Activated CD4-positive, alpha-beta T cell treated with anti-CD3 and anti-CD28 coated beads for 48 hours (primary cell): ENCODE data around the gene GGNBP2.
"Not testable (repeated sequence)": the region's sequence is repeated elsewhere in the genome, so short reads cannot be mapped to it uniquely, and the experiment has no call there.

Experiments used
- DNase-seq: peaks from one replicate; pipeline ENCODE4 v3.0.0-alpha.2; 2020

GGNBP2 gene

DNA sequence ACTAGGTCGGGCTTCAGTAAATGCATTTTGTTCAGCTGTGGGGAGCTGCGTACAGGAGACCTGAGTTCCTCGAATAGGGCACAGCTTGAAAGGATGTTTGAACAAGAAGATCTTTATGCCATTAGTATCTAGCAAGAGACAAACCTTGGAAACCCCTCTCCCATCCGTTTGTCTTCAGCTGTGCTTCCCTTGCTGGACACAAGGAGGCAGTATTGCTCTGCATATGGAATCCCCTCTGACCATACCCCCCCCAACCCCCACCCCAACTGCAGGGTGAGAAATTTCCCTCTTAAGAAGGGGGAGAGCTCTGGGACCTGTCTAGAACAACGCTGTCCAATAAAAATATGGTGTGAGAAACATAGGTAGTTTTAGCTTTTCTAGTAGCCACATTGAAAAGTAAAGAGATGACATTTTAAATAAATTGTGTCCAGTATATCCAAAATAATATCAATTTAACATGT lies 58.2 kb downstream of the GGNBP2 start:
- DNase-seq, result peak; percentile 79

DNA sequence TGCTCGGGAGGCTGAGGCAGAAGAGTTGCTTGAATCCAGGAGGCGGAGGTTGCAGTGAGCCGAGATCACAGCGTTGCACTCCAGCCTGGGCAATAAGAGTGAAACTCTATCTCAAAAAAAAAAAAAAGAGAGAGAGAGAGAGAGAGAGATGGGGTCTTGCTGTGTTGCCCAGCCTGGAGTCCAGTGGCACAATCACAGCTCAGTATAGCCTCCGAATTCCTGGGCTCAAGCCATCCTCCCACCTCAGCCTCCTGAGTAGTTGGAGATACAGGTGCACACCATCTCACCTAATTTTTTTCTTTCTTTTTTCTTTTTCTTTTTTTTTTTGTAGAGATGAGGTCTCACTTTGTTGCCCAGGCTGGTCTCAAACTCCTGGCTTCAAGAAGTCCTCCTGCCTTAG lies 60.3 kb downstream of the GGNBP2 start:
- DNase-seq, result not testable (repeated sequence)

DNA sequence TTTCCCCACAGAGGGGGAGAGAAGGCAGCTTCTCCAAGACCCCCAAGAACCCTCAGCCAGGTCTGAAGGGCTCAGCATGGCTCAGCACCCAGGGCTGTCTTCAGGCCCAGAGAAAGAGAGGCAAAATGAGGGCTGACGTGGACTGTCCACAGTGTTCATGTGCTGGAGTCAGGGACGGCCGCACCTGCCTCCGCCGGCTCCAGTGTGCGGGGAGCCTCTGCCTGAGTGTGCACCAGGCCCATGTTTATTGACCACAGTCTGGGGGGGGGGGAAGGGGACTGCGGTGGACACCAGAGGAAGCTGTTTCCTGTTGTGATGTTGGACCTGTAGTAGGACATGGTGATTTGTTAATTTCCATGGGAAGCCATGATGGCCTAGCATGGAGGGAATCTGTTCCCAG lies 63.6 kb downstream of the GGNBP2 start:
- DNase-seq, result no peak

GRCh38 chr17:36608794-36609497 lies 64.2 kb downstream of the GGNBP2 start:
- peak; percentile 30 for DNase-seq

DNA sequence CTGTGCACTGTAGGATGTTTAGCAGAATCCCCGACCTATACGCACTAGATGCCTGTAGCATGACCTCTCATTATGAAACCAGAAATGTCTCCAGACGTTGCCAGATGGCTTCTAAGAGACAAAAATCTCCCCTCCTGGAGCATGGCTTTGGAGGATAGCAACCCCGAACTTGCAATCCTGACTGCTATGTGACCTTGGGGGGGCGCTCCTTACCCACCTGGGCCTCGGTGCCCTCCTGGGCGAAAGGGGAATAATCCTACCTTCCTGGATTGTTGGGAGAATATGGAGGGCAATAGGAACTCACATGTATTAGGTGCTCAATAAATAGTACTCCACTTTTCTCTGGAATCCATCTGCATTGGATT lies 64.8 kb downstream of the GGNBP2 start:
- no peak for DNase-seq

- no peak for DNase-seq
Measured at GRCh38 chr17:36610474-36610873, 65.8 kb downstream of the GGNBP2 start.

- DNase-seq, result no peak
Measured at GRCh38 chr17:36611345-36612072, 66.8 kb downstream of the GGNBP2 start.

DNA sequence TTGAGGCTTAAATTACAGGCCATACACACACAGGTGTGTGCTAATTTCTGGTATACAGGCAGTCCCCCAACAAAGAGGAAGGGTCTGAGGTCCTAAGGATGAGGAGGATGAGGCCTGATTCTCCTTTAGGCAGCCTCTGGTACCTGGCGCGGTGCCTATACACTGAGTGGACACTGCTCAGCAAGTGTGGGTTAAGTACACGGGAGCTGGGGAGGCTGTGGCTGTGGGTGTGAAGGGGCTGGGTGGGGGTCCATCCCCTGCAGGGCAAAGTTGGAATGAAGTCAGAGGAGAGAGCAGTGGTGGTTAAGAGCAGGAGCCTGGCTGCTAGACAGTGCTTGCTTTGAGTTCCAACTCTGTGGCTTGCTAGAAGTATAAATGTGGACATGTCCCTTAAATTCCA lies 67.6 kb downstream of the GGNBP2 start:
- no peak for DNase-seq

DNA sequence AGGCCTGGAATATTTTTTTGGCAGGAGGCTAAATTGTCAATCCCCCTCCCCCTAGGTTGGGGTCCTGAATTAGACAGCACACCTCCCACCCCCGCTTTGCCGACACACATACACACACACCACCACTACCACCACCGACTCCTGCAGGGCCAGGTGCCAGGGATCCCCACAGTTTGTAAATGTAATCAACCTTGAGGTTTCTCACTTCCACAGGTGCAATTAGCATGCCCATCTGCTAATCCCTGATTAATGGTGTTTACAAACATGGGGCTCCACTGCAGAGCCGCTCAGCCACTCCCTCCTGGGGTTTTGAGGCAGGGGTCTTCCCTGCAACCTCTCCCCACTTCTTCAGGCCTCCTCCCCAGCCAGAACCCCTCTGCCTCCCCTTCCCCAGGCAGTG lies 68.4 kb downstream of the GGNBP2 start:
- no peak for DNase-seq

- no peak for DNase-seq
Measured at GRCh38 chr17:36614081-36614480, 69.4 kb downstream of the GGNBP2 start.

DNA sequence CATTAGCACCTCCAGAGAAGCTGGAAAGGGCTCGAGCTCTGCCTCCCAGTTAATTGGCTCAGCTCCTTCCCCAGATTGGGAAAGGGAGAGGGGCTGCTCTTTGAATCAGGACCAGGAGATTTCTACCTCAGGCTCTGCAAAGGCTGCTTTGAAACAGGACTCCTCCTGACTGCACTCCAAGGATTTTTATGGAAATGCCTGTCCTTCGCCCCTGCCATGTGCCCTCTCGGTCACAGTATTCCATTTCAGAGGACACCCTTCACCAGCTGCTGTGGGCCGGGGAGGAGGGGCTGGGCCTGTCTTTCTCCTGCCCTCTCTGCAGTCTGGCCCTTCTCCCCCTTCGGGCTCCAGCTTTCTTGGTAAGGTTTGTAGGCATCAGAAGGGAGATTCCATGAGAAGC lies 70.2 kb downstream of the GGNBP2 start:
- no peak for DNase-seq

DNA sequence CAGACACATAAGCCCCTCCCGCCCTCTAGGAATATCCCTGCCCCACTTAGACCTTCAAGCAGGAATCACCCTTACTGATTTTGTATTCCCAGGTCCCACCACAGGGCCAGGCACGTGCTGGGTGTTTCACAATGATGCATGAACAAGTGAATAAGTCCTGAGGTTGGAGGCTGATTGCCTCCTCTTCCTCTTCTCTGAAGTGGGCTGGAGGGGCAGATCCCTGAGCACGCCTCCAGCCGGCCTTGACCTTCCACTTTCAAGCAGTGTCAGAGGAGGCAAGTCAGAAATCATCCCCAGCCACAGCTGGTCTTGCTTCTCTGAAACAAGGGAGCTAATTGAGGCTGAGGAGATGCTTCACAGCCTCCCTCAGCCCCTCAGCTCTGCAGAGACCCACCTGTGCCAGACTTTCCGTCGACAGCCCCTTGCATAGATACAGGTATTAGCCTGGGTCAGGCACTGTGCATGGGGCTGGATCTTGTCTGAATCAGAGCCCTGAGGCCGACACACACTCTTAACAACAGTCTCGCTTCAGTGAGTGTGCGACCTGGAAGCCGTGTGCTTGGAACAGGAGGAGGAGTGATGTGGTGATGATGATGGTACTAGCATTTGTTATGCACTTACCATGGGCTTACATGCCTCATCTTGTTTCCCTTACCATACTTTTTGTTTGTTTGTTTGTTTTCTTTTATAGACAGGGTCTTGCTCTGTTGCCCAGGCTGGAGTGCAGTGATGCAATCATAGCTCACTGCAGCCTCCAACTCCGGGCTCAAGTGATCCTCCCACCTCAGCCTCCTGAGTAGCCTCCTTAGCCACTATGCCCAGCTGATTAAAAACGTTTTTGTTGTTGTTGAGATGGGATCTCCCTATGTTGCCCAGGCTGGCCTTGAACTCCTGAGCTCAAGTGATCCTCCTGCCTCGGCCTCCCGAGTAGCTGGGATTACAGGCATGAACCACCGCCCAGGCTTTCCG lies 71.6 kb downstream of the GGNBP2 start:
- no peak for DNase-seq

DNA sequence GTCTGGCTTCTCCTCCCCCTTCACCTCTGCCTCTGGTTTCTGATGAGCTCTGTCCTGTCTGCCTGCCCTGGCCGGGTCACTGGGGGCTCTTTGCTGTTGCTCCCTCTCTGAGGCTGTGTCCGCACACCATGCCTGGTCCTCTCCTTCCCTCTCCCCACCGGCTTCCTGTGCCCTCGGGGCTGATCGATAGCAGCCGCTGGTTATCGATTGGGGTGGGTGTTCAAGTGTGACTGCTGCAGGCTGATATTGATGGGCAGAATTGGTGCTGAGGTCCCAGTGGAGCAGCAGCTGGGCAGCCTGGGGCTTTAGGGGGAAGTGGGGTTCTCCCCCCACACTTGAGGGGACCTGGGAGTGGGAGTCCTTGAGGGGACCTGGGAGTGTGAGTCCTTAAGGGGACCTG lies 73.1 kb downstream of the GGNBP2 start:
- no peak for DNase-seq

DNA sequence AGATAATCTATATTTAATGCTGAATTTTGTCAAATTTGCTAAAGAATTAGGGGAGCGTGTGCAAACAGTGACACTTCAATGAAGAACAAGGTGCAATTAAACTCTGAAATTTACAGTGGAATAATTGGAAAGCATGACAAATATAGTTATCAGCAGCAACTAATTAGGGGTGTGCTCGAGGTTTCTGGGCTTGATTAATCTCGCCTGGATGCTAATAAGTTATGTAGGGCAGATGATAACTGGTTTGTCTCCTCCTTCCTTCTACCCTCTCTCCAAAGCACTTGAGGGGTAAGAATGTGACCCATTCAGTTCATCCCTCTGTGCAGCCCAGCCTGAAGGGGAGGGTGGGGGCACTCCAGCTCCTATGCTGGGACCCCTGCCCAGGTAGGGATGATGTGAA lies 78.6 kb downstream of the GGNBP2 start:
- DNase-seq, result no peak

GRCh38 chr17:36625188-36625587 lies 80.5 kb downstream of the GGNBP2 start:
- DNase-seq, result no peak

- no peak for DNase-seq
Measured at GRCh38 chr17:36627101-36627500, 82.4 kb downstream of the GGNBP2 start.

DNA sequence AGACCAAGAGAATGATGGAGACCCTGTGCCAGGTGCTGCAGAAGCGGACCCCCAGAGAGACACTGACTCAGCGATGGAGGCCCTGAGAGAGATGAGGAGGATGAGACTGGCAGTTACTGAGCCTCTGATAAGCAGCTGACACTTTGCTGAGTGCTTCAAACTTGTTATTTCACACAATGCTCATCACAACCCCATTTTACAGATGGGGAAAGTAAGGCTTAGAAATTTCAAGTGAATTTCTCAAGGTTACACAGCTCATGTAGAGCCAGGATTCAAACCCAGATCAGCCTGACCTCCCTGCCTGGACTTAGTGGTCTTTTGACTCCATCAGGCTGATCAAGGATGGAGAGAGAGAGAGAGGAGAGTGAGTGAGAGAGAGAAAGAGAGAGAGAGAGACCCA lies 83.9 kb downstream of the GGNBP2 start:
- DNase-seq, result no peak

DNA sequence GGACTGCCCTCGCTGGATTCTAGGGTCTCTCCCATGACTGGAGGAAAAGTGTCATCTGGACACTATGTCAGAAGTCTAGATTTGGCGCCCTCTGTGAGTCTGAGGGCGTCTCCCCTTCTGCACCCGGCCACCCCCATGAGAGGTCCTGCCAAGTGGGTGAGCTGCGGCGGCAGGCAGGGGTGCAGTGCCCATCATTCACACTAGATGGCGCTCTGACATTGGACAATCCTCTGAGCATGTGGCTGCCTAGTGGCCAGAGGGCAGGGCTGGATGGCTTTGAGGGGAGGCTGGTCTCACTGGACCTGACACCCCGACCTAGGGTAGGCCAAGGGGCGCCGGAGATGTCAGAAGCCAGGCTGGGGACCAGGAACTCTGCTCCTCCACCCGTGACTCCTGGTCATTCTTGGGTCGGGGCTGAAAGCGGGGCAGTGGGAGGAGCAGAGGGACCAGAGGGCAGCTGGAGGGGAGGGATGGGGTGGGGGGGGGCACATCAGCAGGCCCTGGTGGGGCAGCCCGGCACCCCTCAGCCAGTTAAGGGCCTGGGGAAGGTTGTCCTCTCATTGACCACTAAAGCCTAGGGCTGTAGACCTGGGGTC lies 84.6 kb downstream of the GGNBP2 start:
- DNase-seq, result peak; percentile 86

DNA sequence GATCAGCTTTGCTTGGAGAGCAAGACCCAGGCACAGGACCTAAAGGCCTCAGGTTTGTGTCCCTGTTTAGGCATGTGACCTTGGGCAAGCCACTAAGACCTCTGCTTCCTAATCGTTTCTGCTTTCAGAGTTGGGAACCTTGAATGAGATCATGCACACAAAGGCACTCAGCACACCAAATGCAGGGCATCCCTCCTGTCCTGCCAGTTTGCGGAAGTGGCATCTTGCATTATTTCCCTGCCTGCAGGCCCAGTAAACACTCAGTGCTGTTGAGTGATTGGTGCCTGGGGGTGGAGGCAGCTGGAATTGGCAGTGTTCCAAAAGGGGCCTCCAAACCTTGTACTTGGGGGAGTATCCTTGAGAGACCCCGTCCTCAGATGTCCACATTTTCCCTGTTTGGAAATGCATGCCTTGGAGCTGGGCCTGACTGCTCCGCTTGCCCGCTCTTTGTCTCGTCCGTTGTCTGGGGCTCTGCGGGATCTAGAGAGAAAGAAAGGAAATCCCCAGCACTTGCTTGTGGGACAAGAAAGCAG lies 85.3 kb downstream of the GGNBP2 start:
- no peak for DNase-seq

GRCh38 chr17:36631022-36631421 lies 86.3 kb downstream of the GGNBP2 start:
- no peak for DNase-seq

DNA sequence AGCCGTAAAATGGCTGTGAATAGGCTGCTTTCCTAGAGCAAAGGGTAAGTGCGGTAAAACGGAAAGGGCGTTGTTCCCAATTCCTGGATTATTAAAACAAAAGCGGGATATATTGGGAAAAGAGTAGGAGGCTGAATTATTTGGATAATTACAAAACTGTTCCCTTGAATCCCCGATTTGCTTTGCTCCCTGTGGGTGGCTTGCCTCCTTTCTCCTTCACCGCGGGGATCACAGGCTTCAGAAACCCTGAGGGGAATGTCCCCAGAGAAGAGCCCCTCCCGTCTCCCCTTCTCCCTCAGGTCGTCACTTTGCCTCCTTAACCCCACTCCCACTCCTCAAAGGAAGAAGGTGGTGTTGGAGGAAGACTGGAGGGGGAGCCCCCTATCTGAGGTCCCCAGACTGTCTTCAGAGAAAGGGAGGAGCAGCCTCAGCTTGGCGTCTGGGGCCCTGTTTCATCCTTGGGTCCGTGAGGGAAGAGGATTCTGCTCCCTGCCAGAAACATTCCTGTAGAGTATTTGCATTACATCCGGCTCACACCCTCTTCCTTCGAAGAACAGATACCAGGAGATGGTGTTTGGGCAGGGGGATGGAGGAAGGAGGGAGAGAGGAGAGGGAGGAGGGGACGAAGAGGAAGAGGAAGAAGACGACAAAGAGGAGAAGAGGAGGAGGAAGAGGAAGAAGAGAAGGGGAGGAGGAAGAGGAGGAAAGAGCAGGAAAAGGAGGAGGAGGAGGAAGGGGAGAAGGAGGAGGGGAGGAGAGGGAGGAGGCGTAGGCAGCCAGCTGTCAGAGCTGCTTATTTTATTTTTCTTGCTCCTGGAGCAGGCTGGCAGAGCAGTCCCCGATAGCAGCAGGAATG lies 88.4 kb downstream of the GGNBP2 start:
- DNase-seq, result no peak
